Hepatocyte (in vitro differentiated cells): ENCODE data around the gene EXOC1L.
A peak's percentile ranks its signal among the peaks of the same experiment; 100 is the strongest.

Source experiments
- CTCF ChIP-seq: fragments of 200-600 bp; sonication (generic); IDR thresholded peaks from 2 replicates; pipeline ENCODE4 v1.5.1; 2016; ENCODE audit warnings: antibody characterized with exemption, mild to moderate bottlenecking; ENCODE audit not compliant: poor library complexity
- EZH2 ChIP-seq: fragments of 200-600 bp; sonication (generic); IDR thresholded peaks from 2 replicates; pipeline ENCODE4 v1.6.1; 2016; ENCODE audit warnings: antibody characterized with exemption, mild to moderate bottlenecking, borderline replicate concordance
- EZH2phosphoT487 ChIP-seq: fragments of 200-600 bp; sonication (generic); IDR thresholded peaks from one replicate; pipeline ENCODE4 v1.6.1; 2018; ENCODE audit warnings: antibody characterized with exemption, mild to moderate bottlenecking, low read depth, moderate library complexity; ENCODE audit not compliant: unreplicated experiment, severe bottlenecking

DNA sequence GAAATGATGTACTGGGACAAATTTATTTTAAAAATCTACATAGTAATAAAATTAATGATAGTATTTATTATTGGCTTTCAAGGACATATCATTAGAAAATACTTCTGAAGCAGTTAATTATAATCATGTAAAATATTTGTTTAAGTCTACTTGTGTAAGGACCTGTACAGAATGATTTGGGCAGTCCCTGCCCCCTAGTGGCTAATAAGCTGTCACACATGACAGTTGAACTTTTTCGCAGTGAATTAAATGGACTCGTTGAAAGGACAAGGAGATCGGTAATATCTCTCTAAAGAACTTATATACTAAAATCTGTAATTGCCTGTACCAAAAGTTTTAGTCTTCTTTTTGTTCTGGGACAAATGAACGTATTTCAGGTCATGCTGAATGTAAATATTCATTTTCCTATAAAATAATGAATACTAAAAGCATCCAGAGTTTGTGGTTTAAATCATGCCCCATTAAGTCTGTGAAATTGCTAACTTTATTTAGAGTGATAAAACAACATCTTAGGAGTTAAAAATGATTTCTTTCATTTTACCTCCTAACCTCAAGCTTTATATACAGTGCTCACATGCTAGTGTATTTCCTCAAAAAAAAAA, 47.5 kb downstream of the EXOC1L start:
- TF ChIP-seq EZH2 (no peak), CTCF (peak; percentile 81), EZH2phosphoT487 (no peak)
